HG03575 (cell line): ENCODE results near the gene CMSS1.
A peak's percentile ranks its signal among the peaks of the same experiment; 100 is the strongest.

Experiments used
- ATAC-seq: cut with Tn5 transposase; IDR thresholded peaks from one replicate; pipeline ENCODE4 v1.9.1; 2021; ENCODE audit not compliant: unreplicated experiment, insufficient number of reproducible peaks, low FRiP score; ENCODE audit errors: extremely low read depth

CMSS1 gene

DNA sequence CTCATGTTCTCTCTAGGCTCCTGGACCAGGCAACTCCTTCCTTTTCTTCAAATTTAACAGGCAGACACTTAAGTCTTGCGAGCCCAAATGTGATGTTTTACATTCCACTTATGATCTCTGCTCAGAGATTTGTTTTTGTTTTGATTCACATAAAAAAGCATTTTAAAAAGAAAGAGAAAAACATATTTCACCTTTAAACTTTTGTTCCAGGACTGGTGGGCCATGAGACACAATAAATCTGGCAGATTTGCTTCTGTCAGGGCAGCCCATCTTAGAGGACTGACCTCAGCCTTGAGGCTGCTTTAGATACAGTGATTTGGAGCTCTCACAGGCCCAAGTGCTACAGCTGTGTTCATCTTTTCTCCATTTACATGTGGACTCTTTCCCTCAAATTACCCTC is 52.0 kb downstream of the CMSS1 start:
- ATAC-seq, result no peak

DNA sequence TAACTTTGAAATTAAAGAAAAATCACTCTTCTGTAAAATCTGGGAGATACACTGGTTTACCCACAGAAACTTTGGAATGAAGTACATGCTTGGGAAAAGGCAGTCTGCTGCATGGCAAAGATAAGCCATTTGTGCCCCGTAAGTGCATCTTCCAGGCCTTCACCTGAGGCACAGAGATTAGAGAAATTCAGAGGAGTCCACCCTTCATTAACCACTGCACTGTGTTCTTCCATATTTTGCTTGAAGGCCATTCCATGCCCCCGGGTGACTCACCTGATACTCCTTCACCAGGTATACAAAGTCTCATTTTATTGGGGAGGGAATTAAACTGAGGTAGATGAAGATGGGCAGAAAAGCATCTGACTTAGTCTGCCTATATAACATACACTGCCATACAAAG is 53.0 kb downstream of the CMSS1 start:
- ATAC-seq, result no peak

DNA sequence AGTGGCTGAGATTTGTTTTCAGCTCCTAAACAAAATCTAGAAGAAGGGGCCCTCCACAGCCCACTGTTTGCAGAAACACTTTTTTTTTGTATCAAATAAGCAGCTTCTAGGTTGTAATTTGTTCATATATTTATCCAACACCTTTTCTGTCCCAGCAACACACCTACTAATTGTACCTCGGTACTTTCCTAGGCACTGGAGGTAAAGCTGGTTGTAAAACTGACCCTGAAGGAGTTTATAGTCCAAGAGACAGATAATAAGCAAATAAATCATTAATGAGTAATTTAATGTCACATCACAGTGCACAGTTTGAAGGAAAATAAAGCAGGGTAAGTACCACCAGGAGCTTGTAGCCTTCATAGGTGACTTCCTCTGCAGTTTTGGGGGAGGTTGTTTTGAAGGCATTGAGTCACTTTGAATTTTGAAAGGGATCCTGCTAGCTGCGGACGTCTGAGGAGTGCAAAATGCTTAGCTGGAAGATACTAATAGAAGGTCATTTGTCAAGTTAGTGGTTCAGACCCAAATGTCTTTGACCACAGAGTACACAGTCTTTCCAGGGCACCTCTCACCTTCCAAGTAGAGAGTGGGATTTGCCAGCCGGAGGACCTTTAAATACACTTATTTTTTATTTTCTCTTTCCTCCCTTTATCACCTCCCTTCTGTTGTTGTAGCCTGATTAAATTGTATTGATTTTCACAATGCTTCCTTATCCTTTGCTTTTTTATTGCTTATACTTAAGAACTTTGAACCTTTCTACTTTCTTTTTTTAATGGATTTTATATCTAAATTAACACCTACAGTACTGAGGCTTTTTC is 53.8 kb downstream of the CMSS1 start:
- ATAC-seq, result no peak

DNA sequence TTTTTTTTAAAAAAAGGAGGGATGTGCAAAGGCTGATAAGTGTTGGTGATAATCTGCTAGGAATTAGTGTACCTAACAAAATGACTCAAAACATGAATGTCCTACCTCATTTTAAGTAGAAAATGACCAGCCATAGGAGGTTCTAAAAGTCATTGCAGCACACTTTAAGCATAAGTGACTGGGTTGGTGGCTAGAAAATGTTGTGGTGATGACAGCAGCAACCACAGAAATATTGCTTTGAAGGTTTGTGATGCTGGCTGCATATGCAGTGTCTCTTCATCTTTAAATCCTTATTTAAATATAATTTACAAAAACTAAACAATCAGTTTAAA is 55.2 kb downstream of the CMSS1 start:
- peak; percentile 40 for ATAC-seq

DNA sequence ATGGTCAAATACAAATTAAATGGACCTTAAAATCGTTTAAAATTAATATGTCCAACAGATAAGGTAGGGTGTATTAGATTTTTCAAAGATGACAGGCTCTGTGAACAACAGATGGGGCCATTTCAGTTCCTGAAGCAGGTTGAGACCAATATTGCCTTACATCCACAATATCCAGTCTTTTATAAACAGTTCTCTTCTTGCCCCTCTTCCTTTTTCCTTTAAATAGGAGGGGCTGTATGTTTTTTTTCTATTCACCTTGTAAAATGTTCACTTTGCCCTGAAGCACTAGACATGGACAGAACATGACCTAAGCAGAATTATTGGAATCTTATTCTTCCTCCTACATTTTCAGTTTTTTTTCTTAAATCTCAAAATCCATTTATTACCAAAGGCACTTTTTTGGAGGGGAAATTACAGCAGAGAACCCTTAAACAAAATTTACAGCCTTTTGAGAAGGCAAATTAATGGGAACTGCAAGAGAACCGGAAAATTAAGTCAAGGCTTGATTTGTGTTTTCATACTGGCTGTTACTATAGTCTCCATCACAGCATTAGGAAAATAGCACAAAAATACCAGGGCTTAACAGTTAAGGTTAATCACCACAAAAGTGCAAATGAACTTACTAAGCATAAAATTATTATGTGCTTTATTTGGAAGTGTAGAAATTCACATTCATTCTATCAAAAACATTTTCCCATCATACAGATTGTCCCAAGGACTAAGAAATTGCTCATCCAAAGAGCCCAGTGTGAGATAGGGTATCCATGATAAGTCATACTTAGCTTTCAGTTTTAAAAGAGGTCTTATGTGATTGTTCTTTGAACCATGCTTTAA is 55.8 kb downstream of the CMSS1 start:
- peak; percentile 8 for ATAC-seq

DNA sequence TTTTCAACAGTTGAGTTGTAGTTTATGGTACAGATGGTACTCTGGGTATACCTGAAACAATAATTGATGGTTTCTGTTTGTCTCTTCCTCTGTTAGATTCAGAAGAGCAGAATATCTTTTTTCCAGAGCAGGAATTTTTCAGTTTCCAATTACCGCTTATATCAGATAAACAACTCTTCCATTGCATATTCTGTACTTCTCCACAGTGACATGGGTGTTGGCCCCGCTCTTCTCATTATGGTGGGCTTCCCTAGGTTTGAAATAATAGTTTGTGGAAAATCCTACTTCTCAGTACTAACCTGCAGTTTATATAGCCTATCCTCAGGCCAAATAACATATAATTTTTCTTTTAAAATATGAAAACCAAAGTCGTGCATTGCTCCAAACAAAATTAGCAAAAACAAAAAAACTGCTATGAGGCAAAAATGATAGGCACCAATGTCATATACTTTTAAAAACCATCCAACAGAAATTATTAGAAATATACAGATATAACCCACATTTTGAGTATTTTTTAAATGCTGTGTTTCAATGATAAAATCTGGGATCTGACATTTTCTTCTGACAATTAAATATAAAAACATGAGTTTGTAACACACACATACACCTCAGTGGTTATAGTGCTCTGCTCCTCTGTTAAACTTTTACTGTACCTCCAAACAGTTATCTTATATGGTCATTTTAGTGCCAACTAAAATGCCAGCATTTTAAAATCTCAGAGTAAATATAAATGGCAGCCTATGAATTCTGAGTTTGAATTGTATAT is 56.8 kb downstream of the CMSS1 start:
- ATAC-seq, result no peak

DNA sequence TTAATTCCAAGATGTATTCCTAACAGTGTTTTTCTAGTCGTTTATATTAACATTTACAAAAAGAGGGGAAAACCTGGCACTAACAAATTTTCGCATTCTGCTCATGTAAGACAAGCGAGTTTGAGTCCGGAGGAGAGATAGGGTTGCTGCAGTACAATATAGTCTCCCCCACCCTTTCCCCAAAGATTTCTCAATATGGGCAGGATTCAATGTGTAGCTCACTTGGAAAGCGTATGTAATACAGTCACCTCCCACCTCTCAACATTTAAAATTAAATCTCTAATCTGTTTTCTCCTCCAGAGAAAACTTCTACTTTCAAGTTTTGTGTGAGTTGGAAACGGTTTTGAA is 57.9 kb downstream of the CMSS1 start:
- ATAC-seq, result no peak

DNA sequence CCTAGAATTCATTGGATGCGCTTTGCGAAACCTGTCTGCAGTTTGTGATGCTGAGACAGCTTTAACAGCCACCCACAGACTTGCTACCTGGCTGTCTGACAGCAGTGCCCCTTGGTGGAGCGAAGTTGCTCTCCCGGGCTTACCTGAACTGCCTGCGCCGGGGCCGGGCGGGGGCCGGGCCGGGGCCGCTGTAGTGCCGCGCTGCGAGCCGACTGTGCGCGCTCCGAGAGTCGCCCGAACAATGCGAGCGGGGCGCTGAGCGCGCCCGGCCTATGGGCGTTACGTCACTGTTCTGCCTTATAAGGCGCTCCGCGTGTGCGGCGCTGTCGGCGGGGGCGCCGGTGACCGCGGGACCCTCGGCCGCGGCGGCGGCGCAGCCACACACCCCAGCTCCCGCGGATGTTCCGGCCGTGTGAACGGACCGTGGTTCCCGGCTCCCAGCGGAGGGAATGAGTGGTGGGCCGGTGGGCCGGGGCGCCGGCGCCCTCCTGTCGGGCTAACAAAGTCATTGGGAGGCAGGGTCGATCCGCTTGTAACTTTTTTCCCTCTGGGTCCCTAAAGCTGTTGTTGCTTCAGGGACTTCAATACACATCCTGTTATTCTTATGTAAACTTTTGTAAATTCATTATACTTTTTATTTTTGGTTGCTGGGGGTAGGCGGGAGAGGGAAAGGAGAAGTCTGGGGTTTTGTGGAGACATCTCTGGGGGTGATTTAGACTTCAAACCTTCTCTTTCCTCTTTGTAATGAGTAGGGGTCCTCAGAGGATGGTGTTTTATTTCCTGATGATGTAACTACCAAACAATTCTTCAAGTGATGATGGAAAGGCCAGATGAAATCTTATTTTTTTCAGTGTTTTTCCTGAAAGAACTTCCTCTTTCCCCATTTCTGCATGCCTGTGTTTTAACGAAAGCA is 58.5 kb downstream of the CMSS1 start:
- peak; percentile 34 for ATAC-seq

DNA sequence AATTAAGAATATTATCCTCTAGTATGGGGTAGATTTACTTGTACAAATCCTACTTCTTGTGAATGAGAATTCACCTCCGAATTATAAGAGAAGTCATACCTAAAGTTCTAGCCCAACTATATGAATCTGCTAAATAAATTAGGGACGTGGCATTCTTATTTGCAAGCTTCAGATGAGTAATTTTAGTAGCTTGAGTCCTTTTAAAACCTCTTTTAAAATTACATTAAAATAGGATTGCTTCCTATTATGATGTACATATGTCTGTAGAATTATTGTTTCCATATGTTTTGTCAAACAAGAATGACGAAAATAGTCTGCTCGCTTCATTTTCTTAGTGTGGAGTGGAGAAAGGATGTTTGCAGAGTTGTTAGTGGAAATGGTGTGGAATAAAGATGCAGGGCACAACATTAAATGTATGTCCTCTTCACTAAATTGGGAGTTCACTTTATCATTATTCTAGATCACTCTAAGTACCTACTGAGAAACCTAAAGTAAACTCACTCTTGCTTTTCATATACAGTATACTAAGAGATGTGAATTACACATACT is 59.4 kb downstream of the CMSS1 start:
- no peak for ATAC-seq

DNA sequence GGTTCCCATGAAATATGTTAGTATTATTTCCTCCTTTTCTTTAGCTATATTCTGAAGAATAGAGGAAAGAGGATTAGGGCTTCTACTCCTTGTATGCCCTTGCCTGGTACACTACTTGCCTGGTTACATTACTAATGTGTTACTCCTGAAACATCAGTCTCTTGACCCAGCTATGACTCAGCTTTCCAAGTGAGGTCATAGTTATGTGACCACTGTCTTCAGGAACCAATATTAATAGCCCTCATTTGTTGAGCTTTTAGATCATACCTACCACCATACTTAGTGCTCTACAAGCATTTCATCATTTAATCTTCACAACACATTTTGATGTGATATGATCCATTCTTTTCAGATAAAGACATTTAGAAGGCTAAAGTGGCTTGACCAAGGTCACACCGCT is 60.3 kb downstream of the CMSS1 start:
- ATAC-seq, result no peak

DNA sequence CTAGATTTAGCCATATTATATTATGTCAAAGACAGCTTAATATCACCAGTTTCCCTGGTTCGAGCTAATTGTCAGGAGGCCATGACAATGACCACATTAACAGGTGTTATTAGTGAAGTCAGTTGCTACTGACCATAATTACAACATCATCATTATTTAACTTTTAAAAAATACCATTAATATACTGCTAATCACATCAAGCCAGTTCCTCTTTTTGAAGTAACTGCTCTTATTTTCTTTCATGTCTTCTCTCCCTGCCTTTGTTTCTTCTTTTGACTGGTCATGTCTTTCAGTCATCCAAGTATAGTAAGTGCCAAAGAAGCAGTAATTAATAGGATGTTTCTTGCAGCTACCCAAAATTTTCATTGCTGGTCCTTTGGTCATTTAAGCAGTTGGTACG is 61.6 kb downstream of the CMSS1 start:
- no peak for ATAC-seq

DNA sequence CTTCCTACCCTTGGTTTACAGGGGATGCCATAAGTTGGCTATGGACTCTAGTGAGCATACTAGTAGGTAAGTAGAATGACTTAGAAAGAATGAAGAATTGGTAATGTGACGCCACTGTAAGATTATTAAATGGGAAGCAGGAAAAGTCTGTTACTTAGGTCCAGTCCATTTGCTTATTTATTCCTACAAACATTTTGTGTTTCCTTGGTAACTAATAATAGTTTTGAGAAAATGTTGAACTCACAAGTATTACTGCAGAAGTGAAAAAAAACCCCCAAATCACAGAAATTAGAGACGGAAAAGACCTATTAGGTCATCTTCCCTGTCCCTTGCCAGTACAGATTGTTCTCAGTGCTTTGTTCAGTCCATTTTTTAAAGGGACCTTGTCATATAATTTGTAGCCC is 63.5 kb downstream of the CMSS1 start:
- ATAC-seq, result no peak

DNA sequence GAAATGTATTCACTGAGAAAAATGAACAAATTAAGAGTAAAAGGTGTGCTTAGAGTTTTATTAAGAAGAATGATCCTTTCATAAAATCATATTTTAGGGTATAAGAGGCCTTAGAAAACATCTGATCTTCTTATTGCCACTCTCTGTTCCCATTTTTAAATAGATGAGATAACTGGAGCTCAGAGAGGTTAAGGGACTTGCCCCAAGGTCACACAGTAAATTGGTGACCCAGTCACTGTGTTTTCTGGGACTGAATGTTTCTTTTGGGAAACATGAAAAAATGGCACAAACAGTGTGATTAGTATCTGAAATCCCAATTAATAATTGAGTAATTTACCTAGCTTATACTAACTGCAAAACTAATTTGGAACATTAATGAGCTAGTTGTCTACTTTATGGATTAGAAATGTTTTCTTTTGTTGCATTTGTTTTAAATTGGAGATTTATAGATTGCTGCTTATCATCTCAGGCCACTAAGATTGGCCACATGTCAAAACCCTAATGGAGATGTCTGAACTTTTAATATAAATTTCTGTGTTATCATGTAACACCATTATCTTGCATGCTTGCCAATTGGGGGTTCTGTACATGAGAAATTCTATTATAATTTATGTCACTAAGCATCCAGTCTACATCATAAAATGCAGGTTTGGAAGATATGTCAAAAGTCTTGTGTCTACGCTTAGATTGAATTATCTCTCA is 64.9 kb downstream of the CMSS1 start:
- no peak for ATAC-seq

DNA sequence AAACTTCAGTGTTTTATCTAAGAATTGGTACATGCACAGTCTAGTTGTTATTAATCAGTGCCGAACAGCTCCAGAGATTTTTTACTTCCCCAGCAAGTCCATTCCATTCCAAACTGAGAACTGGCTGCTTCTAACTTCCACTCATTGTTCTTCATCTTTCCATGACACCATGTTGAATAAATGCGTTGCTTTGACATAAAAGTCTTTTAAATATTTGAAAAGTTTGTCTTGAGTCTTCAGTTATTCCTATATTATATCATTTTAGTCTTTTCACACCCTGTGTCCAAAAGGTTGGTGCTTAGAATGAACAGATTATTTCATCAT is 65.4 kb downstream of the CMSS1 start:
- no peak for ATAC-seq

DNA sequence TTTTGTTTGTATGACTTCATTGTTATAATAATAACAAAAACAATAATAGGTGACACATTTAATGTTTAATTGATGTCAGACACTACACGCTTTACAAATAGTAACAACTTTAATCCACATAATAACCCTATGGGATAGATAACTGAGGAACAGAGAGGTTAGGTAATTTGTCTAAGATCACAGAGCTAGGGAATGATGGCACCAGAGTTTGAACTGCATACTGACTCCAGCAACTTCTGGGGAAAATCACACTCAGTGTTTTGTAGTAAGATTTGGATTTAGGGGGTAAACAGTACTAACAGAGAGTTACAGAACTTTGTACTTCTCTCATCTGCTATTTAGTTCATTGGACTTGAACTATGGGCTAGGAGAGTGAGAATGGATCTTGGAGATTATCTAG is 66.0 kb downstream of the CMSS1 start:
- ATAC-seq, result no peak

DNA sequence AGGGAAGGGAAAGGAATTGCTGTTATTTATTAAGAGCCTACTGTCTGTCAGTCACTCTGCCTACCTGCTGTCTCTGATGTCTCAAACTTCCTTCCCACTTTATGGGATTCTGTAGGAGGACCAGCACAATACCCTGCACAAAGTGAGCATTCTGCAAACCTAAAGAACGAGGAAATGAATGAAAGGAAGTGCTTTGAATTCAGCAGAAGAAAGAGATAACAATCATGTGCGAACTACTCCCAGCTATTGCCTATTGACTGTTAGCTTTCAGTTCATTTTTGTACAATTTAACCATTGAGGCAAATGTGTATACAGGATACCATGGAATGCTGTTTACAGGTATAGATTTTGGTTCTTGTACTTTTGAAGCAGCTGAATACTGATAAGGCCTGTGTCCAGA is 66.8 kb downstream of the CMSS1 start:
- no peak for ATAC-seq

DNA sequence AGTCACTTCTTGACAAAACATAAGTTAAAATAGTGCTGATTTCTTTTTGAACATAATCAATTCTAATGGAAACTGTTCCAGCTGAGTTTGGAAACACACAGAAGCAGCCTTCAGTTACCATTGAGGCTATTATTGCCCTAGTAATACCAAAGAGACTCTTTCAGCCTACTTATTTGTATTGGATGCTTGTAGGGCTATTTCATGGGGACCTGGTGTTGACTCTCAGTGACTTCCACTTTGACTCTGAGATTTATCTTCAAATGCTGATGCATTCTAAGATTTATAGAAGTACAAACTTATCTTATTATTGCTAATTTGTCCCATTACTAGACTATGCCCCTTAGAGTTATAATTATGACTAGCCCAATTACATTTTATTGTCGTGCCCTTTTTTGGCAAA is 67.4 kb downstream of the CMSS1 start:
- ATAC-seq, result no peak

DNA sequence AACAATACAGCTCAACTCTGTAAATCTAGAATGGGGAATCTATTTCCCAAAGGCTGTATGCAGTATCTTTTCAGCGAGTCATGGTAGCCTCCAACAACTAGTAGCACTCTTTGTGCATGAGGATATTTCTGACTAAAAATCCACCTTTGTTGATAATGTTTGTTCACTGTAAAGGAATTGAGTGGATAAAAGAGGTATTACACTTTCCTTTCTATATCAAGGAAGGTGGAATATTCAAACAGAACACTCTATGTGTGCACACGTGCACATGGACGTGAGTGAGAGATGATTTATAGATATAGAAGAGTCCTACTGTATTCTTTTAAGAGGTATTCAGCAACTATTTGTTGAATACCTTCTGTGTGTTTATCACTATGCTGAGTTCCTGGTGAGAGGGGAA is 68.2 kb downstream of the CMSS1 start:
- no peak for ATAC-seq
